Pons (tissue), 1 donor: Measurements from ENCODE around the gene MIA2.
"Not testable (repeated sequence)": the region's sequence is repeated elsewhere in the genome, so short reads cannot be mapped to it uniquely, and the experiment has no call there.

Experiments used
- DNase-seq: peaks from one replicate; pipeline ENCODE4 v3.0.0-alpha.2; 2016; ENCODE audit warnings: low spot score

Gene MIA2

DNA sequence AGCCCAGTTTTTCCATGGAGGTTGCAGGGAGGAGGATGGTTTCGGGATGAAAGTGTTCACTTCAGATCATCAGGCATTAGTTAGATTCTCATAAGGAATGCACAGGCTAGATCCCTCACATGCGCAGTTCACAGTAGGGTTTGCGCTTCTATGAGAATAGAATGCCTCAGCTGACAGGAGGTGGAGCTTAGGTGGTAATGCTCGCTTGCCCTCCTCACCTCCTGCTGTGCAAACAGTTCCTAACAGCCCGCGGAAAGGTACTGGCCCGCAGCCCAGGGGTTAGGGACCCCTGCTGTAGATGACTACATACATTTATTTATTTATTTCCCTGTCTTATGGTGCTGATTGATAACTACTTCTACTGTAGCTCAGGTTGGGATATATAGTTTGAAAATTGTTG lies 105.3 kb downstream of the MIA2 start:
- no peak for DNase-seq

DNA sequence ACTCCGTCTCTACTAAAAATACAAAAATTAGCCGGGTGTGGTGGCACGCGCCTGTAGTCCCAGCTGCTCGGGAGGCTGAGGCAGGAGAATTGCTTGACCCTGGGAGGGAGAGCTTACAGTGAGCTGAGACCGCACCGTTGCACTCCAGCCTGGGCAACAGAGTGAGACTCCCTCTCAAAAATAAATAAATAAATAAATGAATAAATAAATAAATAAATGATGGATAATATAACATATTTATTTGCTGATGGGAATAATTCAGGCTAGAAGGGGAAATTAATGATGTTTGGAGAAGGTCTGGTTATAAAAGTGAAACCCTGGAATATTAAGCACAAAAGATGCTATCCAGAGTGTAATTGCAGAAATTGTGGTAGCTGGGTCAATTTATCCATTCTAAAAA lies 107.4 kb downstream of the MIA2 start:
- not testable (repeated sequence) for DNase-seq

DNA sequence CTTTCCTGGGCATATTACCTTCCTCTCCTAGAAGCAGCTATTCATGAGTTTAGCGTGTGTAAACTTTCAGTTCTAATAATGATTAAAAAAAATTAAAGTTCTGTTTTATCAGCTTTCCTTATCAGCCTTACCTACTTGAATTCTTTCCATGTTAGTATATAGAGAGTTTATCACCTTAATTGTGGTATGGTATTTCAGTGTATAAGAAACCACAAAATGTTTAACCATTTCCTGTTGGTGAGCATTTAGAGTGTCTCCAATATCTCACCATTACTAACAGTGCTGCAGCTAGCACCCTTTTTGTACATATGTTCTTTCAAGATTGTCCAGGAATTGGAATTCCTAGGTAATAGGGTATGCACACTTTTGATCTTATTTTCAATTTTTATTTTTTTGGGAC lies 109.1 kb downstream of the MIA2 start:
- DNase-seq = no peak

DNA sequence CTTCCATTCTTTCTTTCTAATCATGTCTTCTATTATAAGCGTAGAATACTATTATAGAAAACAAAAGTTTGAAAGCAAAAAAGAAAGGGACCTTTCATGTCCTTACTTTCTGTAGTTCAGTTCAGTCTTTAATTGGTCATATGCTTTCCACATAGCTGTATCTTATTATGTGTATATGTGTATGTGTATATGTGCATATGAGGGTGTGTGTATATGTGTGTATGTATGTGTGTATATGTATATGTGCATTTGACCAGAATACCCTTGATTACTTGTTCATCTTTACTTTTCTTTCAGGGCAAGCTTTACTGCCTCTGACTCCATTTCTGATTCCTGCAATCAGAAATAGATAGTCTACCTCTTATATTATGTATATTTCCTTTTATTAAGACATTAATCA lies 109.9 kb downstream of the MIA2 start:
- no peak for DNase-seq

DNA sequence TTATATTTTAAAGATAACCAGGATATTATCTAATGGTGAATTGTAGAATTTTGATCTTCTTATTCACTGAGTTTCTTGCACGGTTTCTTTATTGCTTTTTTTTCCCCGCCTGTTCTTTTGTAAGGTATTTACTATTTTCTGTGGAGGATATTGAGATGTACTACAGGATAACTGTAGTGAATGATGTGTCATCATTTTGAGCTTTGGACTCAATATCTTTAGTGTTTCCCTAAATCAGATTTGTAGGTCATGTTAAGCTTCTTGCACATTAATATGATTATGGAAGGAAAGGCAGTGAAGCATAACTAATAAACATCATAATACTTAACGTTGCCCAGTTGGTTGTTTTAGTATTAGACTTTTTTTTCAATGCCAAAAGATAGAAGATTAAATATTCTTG lies 117.2 kb downstream of the MIA2 start:
- no peak for DNase-seq

DNA sequence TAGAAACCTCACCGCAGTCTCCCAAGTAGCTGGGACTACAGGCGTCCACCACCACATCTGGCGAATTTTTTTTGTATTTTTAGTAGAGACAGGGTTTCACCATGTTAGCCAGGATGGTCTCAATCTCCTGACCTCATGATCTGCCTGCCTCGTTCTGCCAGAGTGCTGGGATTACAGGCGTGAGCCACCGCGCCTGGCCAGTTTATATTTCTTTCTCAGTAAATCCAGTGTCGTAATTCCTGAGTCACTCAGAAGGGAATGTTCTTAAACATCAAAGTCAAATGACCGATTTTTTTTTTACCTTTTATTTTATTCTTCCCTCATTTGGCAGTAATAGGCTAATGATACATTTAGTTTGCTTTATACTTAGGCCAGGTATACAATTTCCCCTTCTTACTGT lies 118.0 kb downstream of the MIA2 start:
- no peak for DNase-seq

DNA sequence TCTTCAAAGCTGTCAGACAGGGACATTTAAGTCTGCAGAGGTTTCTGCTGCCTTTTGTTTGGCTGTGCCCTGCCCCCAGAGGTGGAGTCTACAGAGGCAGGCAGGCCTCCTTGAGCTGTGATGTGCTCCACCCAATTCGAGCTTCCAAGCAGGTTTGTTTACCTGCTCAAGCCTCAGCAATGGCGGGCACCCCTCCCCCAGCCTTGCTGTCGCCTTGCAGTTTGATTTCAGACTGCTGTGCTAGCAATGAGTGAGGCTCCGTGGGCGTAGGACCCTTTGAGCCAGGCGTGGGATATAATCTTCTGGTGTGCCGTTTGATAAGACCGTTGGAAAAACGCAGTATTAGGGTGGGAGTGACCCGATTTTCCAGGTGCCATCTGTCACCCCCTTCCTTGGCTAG lies 125.4 kb downstream of the MIA2 start:
- DNase-seq = not testable (repeated sequence)

DNA sequence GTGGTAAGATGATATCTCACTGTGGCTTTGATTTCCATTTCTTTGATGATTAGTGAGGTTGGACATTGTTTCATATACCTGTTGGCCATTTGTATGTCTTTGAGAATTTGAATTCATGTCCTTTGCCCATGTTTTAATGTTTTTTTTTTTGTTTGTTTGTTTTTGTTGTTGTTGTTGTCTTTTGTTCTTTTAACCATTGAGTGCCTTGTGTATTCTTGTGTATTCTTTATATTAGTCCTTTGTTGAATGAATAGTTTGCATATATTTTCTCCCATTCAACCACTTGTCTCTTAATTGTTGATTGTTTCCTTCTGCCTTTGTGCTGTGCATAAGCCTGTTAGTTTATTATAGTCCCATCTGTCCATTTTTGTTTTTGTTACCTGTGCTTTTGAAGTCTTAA lies 126.6 kb downstream of the MIA2 start:
- no peak for DNase-seq

DNA sequence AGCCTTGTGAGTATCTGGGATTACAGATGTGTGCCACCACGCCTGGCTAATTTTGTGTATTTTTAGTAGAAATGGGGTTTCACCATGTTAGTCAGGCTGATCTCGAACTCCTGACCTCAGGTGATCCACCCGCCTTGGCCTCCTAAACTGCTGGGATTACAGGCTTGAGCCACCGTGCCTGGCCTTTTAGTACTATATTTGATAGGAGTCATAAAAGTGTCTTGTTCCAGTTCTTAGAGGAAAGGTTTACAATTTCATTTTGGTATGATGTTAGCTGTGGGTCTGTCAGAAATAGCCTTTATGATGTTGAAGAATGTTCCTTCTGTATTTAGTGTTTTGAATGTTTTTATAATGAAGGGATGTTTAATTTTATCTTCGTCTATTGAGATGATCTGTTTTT lies 127.8 kb downstream of the MIA2 start:
- DNase-seq = not testable (repeated sequence)

DNA sequence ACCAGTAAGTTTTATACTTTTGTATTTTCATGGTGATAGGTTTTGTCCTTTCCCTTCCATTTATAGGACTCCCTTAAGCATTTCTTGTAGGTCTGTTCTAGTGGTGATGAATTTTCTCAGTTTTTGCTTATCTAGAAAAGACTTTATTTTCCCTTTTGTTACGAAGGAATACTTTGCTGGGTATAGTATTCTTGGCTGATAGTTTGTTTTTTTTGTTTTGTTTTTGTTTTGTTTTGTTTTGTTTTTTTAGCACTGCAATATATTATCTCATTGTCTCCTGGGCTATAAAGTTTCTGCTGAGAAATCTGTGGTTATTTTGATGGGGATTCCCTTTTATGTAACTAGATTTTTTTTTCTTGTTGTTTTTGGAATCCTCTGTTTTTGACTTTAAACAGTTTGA lies 130.8 kb downstream of the MIA2 start:
- no peak for DNase-seq

DNA sequence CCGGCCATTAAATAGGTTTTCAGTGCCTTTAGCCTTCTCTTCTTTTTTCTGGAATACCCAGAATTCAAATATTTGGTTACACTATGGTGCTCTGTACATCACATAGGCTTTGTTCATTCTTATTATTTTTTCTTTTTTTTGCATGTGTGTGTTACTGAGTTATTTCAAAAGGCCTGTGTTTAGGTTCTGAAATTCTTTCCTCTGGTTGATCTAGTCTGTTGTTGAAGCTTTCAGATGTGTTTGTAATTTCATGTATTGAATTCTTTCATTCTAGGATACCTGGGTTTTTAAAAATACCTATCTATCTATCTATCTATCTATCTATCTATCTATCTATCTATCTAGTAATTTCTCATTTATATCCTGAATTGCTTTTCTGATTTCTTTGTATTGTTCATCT lies 131.6 kb downstream of the MIA2 start:
- DNase-seq = no peak

DNA sequence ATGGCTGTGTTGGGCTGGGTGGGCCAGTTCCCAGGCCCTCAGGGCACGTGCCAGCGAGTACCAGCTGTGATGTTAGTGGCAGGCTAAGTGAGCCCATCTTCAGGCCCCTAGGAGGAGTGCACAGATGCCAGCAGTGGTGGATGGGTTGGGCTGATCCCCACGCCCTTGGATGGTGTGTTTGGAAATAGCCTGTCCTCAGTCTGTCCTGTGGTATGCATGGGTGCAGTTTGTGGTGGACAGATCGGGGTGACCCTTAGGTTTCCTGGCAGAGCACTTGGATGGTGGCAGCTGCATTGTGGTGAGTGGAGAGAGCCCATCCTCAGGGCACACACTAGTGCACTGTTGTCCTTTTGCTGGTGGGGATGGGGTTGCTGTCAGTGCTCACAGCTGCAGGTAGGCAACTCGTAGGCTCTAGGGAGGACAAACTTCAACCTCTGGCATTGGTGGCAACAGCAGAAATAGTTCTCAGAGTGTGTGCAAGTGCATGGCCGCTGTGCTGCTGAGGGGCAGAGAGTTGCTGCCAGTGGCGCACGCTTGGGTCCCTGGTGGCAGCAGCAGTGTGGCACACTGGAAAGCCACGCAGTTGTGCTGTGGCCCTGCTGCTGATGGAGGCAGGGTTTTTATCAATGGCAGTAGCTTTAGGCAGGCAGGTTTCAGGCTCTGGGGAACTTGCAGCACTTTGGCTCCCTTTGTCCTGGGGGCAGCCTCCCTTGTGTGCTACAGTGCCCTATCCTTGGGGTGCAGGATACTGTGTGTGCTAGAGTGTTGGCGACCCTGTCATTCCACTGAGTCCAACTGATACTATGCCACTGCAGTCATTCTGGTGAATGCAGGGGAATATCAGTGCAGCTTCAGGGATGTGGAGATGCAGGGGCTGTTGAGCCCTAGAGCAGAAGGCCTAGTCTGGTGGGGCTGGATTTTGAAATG lies 133.0 kb downstream of the MIA2 start:
- DNase-seq = no peak

DNA sequence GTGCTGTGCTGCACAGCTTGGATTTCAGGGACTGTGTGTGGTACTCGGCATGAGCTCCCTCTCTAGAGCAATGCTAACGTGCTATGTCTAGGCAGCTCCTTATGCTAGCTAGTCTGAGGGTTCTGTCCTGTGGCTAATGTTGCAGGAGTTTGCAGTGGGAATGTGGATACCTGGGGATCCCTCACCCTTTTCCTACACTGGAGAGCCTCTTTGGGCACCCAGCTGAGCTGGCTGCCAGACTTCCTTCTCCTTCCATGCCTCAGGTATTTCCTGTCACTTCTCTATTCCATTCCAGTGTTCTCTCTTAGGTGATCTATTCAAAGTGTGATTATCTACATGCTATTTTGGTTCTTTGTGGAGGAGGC lies 133.7 kb downstream of the MIA2 start:
- no peak for DNase-seq

DNA sequence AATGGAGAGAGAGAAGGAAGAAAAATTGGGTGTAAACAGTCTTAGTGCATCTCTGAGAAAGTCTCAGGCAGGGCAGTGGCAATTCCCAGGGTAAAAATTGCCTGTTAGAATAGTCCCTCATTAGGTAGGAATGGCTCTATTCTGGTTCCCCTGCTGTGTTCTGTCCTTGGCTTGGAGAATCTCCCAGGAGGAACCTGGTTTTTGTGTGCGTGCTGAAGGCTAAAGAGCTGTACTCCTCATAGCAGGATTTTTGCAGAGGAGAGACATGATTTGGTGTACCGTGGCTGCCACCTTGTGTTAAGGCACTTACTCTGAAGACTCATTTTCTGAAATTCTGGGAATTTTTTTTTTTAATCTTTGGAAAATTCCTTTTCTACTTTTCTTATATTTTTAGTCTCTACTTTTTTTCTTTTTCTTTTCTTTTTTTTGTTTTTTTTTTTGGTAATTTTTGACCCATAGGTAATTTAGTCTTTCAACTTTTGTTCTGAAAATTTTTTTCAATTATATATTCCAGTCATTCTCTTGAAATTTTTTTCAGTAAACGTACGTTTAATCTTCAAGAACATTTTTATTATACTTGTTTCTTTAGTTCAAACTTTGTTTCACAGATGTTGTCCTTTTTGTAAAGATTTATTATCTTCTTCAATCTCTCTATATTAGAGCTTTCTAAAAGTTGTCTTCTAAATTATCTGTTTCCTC lies 134.7 kb downstream of the MIA2 start:
- DNase-seq = peak; percentile 73

DNA sequence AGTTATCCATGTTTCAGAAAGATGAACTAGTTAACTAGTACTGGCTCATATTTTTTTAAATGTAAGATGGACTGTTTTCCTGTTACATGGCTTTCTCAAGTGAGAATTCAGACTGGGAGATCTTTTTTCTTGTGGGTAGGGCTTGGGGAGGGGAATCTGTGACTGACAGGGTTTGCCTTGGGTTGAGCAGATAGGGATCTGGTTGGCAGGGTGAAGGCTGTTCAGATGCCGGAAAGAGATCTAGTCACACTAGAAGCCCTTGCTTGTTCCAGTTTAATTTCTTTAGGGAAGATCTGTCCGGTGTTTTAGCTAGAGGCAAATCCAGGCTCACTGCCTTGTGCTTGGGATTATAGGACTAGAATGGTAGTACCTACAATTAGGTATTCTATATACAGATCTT lies 135.3 kb downstream of the MIA2 start:
- DNase-seq = no peak

DNA sequence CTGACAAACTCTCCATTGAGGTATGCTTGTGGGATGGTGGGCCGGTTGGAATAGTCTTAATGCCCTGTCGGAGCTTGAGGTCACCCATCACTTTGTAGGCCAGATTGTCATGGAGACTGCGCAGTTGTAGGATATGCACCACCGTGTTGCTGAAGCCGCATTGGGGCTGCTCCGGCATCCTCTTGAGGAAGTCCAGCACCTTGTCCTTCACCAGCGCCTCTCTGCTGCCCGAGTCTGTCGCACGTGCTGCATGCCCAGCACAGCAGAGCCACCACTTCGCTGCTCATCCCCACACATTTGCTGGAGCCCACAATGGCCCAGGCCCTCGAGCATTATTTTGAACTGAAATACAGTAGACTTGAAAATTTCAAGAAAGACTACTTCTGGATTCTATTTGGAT lies 136.7 kb downstream of the MIA2 start:
- no peak for DNase-seq

DNA sequence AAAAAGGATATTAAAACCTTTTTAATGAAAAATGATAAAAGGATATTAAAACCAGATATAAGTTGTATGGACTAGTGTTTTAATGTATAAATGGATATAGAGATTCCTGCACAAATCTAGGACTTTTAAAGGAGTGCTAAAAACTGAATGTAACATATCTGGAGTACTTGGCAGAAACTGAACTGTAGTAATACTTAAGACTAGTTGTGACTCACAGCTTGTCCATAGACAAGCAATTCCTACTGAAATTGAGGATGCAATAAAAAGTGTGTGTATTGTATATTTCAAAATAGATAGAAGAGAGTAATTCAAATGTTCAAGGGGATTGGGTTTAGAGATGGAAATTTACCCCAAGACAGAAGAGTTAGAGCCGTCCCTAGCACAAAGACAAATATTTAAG lies 138.9 kb downstream of the MIA2 start:
- DNase-seq = no peak

DNA sequence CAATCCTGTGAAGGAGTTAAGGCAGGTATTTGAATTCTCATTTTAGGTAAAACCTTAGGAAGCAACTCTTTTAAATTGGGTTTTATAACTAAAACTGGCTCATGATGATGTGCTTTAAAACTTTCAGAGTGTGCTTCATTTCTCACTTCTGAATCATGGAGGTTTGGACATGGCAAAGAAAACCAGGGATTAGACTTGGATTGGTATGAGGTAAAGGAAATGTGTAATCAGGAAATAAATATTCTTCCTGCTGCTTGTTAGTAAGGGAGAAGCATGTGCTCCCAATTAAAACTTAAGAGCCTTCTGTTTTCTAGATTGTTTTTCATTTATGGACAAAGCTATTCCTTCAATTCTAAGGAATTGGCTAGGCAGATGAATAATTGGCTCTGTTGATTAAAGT lies 141.1 kb downstream of the MIA2 start:
- no peak for DNase-seq

DNA sequence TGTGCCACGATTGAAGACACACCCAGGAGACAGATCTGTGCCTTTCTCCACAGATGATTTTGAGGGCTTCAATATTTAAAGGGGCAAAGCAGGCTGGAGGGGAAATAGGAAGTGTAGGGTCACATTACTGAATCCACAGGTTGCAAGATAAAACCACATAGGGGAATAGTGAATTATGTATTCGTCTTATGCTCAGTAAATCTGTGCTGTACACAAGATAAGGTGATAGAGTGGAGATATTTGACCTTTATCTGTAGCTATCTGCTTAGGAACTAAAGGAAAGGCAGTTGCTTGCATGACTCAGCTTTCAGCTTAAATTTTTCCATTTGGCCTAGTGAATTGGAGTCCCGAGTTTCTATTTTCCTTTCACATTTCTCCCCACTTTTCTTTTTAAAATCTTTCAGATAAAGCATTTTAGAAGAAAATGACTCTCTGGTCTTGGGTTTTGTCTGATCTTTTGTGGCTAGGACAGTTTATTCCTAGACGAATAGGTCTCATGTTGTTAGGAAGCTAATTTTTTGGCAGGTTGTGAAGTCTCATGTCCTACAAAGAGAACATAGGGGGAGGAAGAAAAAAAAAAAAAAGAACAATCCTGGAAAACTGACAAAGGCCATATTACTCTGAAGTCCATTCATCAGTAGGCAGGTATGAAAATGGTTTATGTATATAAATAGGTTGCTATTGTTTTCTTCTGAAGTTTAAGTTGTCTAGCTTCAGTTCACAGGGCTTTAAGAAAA lies 143.1 kb downstream of the MIA2 start:
- peak; percentile 25 for DNase-seq

DNA sequence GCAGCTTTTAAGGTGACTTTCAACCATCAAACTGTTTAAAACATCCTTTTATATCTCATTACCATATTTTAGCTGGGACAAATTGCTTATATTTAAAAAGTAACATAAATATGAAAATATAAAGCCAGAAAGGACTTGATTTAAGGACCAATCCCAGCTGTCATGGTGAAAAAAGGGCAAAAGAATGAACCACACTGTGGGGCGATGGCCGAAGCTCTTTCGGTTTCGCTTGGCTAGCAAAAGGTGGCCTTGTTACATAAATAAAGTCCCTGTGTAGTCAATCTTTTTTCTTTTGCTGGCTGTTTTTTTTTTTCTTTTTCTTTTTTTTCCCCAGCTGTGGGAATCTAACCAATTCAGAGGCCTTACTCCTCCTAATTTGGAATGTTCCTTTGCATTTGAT lies 147.7 kb downstream of the MIA2 start:
- DNase-seq = peak; percentile 64

DNA sequence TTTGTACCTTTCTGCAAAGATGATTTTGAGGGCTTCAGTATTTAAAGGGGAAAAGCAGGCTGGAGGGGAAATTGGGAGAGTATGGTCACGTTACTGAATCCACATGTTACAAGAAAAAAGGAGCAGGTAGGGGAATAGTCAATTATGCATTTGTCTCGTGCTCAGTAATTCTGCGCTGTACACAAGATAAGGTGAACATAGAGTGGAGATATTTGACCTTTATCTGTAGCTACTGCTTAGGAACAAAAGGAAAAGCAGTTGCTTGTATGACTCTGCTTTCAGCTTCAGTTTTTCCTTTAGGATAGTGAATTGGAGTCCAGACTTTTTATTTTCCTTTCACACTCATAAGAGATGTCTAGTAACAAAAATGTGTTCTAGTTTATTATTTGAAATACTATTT lies 148.7 kb downstream of the MIA2 start:
- DNase-seq = no peak

DNA sequence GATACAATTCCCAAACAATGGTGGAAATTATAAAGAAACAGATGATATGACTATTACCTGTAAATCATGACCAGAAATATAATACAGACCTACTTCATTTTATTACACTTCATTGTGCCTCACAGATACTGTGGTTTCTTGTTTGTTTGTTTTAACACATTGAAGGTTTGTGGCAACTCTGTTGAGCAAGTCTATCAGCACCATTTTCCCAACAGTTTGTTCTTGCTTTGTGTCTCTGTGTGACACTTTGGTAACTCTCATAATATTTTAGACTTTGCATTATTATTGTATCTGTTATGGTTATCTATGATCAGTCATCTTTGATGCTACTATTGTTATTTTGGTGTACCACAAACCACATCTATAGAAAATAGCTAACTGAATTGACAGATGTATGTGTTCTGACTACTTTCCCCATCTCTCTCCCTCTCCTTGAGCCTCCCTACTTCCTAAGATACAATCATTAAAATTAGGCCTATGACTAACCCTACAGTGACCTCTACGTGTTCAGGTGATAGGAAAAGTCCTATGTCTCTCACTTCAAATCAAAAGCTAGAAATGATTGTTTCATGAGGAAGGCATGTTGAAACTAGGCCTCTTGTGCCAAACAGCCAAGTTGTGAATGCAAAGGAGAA lies 149.4 kb downstream of the MIA2 start:
- no peak for DNase-seq
